Gastroesophageal sphincter (tissue), 4 donors: ENCODE data around the gene SLC26A5. TPM values are rescaled to one million over a fixed set of nuclear protein-coding genes. Genes with fewer than 3 reads are reported as not detected.

Source experiments
- ATAC-seq: fragments of 150-250 bp; one replicate; pipeline ENCODE4 v1.9.1; 2016; ENCODE audit warnings: mild to moderate bottlenecking, moderate library complexity
- H3K27ac ChIP-seq, 4 donors: fragments of 200-600 bp; sonication (generic) in 3 of 4; 1 replicate in 3 of 4; 2 replicates in 1 of 4; pipeline ENCODE4 v1.5.1; 2016 to 2019
- H3K27me3 ChIP-seq: fragments of 200-600 bp; sonication (generic); one replicate; pipeline ENCODE4 v1.5.1; 2019
- H3K36me3 ChIP-seq, 2 donors: fragments of 200-600 bp; sonication (generic); one replicate each; pipeline ENCODE4 v1.5.1; 2019; ENCODE audit warnings: control low read depth in 1 of 2
- H3K4me1 ChIP-seq, 3 donors: fragments of 200-600 bp; sonication (generic); 1 replicate in 2 of 3; 2 replicates in 1 of 3; pipeline ENCODE4 v1.5.1; 2016 to 2019; ENCODE audit warnings: control low read depth in 2 of 3
- H3K4me3 ChIP-seq, 2 donors: fragments of 200-600 bp; sonication (generic); one replicate each; pipeline ENCODE4 v1.5.1; 2019; ENCODE audit warnings: mild to moderate bottlenecking in 1 of 2, moderate library complexity in 1 of 2
- H3K9me3 ChIP-seq, 3 donors: fragments of 200-600 bp; sonication (generic); one replicate each; pipeline ENCODE4 v1.5.1; 2017 to 2019; ENCODE audit warnings: control low read depth in 2 of 3
- CTCF ChIP-seq, 4 experiments: fragments of 200-600 bp in 2 of 4; fragments of 450-650 bp in 2 of 4; sonication (generic) in 1 of 4; IDR thresholded peaks; one replicate each; pipeline ENCODE4 v1.5.1; 2017 to 2019; ENCODE audit warnings: antibody characterized with exemption in 4 of 4, mild to moderate bottlenecking in 2 of 4, moderate library complexity in 2 of 4
- EP300 ChIP-seq: sonication (generic); formaldehyde crosslinking; IDR thresholded peaks from one replicate; pipeline ENCODE4 v1.6.1; 2017; ENCODE audit warnings: antibody characterized with exemption, mild to moderate bottlenecking
- POLR2A ChIP-seq, 2 donors: fragments of 450-650 bp; IDR thresholded peaks; one replicate each; pipeline ENCODE4 v1.6.1; 2017; ENCODE audit warnings: antibody characterized with exemption in 2 of 2, mild to moderate bottlenecking in 2 of 2, moderate library complexity in 1 of 2
- POLR2AphosphoS5 ChIP-seq: sonication (generic); formaldehyde crosslinking; IDR thresholded peaks from one replicate; pipeline ENCODE4 v1.6.1; 2017; ENCODE audit warnings: antibody characterized with exemption
- WGBS, 2 donors: methylation state at CpG; one replicate each; pipeline ENCODE4 v1.1.5; 2018; ENCODE audit warnings: low coverage in 1 of 2; 5-methylcytosine and 5-hydroxymethylcytosine counted together
- total RNA-seq, 4 donors: library from RNA; depleted of rRNA; stranded (reverse); fragments of >200 nt; gene quantifications; one replicate each; pipeline ENCODE4 v1.1.0, GENCODE V29; 2016

The SLC26A5 gene
- total RNA-seq, 4 donors from 2014 or later = 0.13 to 0.16 TPM; not detected in 2

- H3K9me3 ChIP-seq = no peaks in the 10 kb centered on the region
- no peaks in the 10 kb centered on the region for H3K36me3 ChIP-seq
- no peaks in the 10 kb centered on the region for H3K4me1 ChIP-seq
- no peak for TF ChIP-seq POLR2AphosphoS5
- TF ChIP-seq CTCF (IDR thresholded peaks at IDR 0.05) = no peak
- no peak for TF ChIP-seq EP300
- H3K27ac ChIP-seq = no peak overlapping the region
- ATAC-seq = no peak
- peaks cover 7% of the 10 kb centered on the region for H3K27me3 ChIP-seq
- 95 to 96% methylated on average over 2 to 5 of the region's 5 CpGs for WGBS, 2 donors
- no peak overlapping the region for H3K4me3 ChIP-seq
Measured at GRCh38 chr7:103391150-103391549, 54.9 kb downstream of the SLC26A5 start.

- TF ChIP-seq POLR2A (IDR thresholded peaks at IDR 0.05) (no peak), POLR2AphosphoS5 (no peak), CTCF (IDR thresholded peaks at IDR 0.05) (no peak), EP300 (no peak)
- Histone ChIP-seq H3K4me3 (no peak overlapping the region), H3K4me1 (no peaks in the 10 kb centered on the region), H3K36me3 (no peaks in the 10 kb centered on the region), H3K27me3 (peaks cover 7% of the 10 kb centered on the region), H3K9me3 (no peaks in the 10 kb centered on the region), H3K27ac (no peak overlapping the region)
- ATAC-seq = no peak
- WGBS, 2 donors = 65 to 68% methylated on average over 3 of the region's 3 CpGs
Measured at GRCh38 chr7:103389263-103389662, 56.7 kb downstream of the SLC26A5 start.

- TF ChIP-seq CTCF (IDR thresholded peaks at IDR 0.05) (no peak), POLR2AphosphoS5 (no peak), POLR2A (IDR thresholded peaks at IDR 0.05) (no peak), EP300 (no peak)
- H3K4me3 ChIP-seq = no peak overlapping the region
- WGBS, 2 donors = 67 to 89% methylated on average over 2 to 4 of the region's 4 CpGs
- no peak overlapping the region for H3K27ac ChIP-seq
- no peak for ATAC-seq
- H3K36me3 ChIP-seq = no peaks in the 10 kb centered on the region
- no peaks in the 10 kb centered on the region for H3K9me3 ChIP-seq
- H3K27me3 ChIP-seq = peaks cover 7% of the 10 kb centered on the region
- no peaks in the 10 kb centered on the region for H3K4me1 ChIP-seq
Measured at GRCh38 chr7:103388469-103389140, 57.4 kb downstream of the SLC26A5 start.

GRCh38 chr7:103387242-103387641 lies 58.8 kb downstream of the SLC26A5 start:
- no peaks in the 10 kb centered on the region for H3K4me1 ChIP-seq
- WGBS, 2 donors = 64% methylated on average over 1 of the region's 1 CpG; no CpG with 5 or more reads in 1 of the 2 donors
- no peaks in the 10 kb centered on the region for H3K9me3 ChIP-seq
- H3K4me3 ChIP-seq = no peak overlapping the region
- no peaks in the 10 kb centered on the region for H3K36me3 ChIP-seq
- no peak overlapping the region for H3K27ac ChIP-seq
- H3K27me3 ChIP-seq = peaks cover 7% of the 10 kb centered on the region
- TF ChIP-seq EP300 (no peak), POLR2AphosphoS5 (no peak), CTCF (IDR thresholded peaks at IDR 0.05) (no peak), POLR2A (IDR thresholded peaks at IDR 0.05) (no peak)
- ATAC-seq = no peak

GRCh38 chr7:103382032-103382402 lies 64.0 kb downstream of the SLC26A5 start:
- Histone ChIP-seq H3K4me3 (no peak overlapping the region), H3K27ac (no peak overlapping the region), H3K9me3 (no peaks in the 10 kb centered on the region), H3K36me3 (no peaks in the 10 kb centered on the region), H3K4me1 (no peaks in the 10 kb centered on the region), H3K27me3 (peaks cover 8% of the 10 kb centered on the region)
- TF ChIP-seq POLR2A (IDR thresholded peaks at IDR 0.05) = no peak
- no peak for TF ChIP-seq CTCF (IDR thresholded peaks at IDR 0.05)
- no peak for TF ChIP-seq POLR2AphosphoS5
- TF ChIP-seq EP300 = no peak
- no peak for ATAC-seq
- 85 to 86% methylated on average over 4 to 5 of the region's 5 CpGs for WGBS, 2 donors
